OCI-LY3 (cell line): ENCODE data around the gene CYP4F3.

Experiments used
- H2AFZ ChIP-seq: fragments of 200-600, 300-600 bp; shearing (Covaris generic); 2 replicates; pipeline ENCODE4 v1.6.0; 2014; ENCODE audit warnings: antibody characterized with exemption, low read depth, low read length
- H3K27ac ChIP-seq: fragments of 200-600, 300-600 bp; sonication (generic); 2 replicates; pipeline ENCODE4 v1.5.1; 2014; ENCODE audit warnings: mild to moderate bottlenecking, low read length, moderate library complexity, mixed read lengths
- H3K27me3 ChIP-seq: fragments of 200-600, 300-600 bp; sonication (generic); 2 replicates; pipeline ENCODE4 v1.6.1; 2014; ENCODE audit warnings: low read depth, low read length, mixed read lengths
- H3K36me3 ChIP-seq: fragments of 200-600, 300-600 bp; sonication (generic); replicated peaks from 2 replicates; pipeline ENCODE3; 2014; ENCODE audit warnings: low read depth, low read length, mixed read lengths
- H3K4me1 ChIP-seq: fragments of 300-600, 200-600 bp; sonication (generic); 2 replicates; pipeline ENCODE4 v1.6.1; 2014; ENCODE audit warnings: low read length, mixed read lengths
- H3K4me2 ChIP-seq: fragments of 200-600, 300-600 bp; sonication (generic); 2 replicates; pipeline ENCODE4 v1.6.1; 2014; ENCODE audit warnings: low read length, mixed read lengths
- H3K4me3 ChIP-seq: fragments of 300-600, 200-600 bp; sonication (generic); 2 replicates; pipeline ENCODE4 v1.5.1; 2014; ENCODE audit warnings: antibody characterized with exemption, mild to moderate bottlenecking, low read length, moderate library complexity
- H3K79me2 ChIP-seq: fragments of 300-600, 200-600 bp; shearing (Covaris generic); 2 replicates; pipeline ENCODE4 v1.6.1; 2014; ENCODE audit warnings: mild to moderate bottlenecking, low read length, mixed read lengths
- H3K9ac ChIP-seq: fragments of 300-600, 200-600 bp; shearing (Covaris generic); 2 replicates; pipeline ENCODE4 v1.6.0; 2014; ENCODE audit warnings: mild to moderate bottlenecking, low read length, moderate library complexity
- H3K9me3 ChIP-seq: fragments of 200-600, 300-600 bp; shearing (Covaris generic); 2 replicates; pipeline ENCODE4 v1.6.1; 2014; ENCODE audit warnings: low read length, mixed read lengths; ENCODE audit not compliant: insufficient read depth
- H4K20me1 ChIP-seq: fragments of 200-600, 300-600 bp; sonication (generic); 2 replicates; pipeline ENCODE4 v1.6.1; 2016; ENCODE audit warnings: low read length, mixed read lengths; ENCODE audit not compliant: insufficient read depth
- EZH2phosphoT487 ChIP-seq: fragments of 200-600 bp; shearing (Covaris generic); IDR thresholded peaks from 2 replicates; pipeline ENCODE4 v1.6.1; 2018; ENCODE audit warnings: antibody characterized with exemption, mixed run types, low read depth
- TF ChIP-seq, protein P1 (sequence below): fragments of 200-600, 300-600 bp; sonication (generic); IDR thresholded peaks from 2 replicates; pipeline ENCODE4 v1.5.1; 2014; ENCODE audit warnings: antibody characterized with exemption, low read length, low read depth

Gene CYP4F3

DNA sequence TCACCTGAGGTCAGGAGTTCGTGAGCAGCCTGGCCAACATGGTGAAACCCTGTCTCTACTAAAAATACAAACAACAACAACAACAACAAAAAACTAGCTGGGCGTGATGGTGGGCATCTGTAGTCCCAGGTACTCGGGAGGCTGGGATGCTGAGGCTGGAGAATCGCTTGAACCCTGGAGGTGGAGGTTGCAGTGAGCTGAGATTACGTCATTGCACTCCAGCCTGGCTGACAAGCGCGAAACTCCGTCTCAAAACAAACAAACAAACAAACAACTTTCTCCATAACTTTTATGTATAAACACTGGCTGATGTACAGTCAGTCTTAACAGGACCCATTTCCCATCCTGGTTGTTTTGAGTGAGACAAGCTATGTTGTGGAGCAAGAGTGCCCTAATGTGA, 31.4 kb upstream of the CYP4F3 start:
- TF ChIP-seq, protein P1, sequence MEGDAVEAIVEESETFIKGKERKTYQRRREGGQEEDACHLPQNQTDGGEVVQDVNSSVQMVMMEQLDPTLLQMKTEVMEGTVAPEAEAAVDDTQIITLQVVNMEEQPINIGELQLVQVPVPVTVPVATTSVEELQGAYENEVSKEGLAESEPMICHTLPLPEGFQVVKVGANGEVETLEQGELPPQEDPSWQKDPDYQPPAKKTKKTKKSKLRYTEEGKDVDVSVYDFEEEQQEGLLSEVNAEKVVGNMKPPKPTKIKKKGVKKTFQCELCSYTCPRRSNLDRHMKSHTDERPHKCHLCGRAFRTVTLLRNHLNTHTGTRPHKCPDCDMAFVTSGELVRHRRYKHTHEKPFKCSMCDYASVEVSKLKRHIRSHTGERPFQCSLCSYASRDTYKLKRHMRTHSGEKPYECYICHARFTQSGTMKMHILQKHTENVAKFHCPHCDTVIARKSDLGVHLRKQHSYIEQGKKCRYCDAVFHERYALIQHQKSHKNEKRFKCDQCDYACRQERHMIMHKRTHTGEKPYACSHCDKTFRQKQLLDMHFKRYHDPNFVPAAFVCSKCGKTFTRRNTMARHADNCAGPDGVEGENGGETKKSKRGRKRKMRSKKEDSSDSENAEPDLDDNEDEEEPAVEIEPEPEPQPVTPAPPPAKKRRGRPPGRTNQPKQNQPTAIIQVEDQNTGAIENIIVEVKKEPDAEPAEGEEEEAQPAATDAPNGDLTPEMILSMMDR = no peak
- TF ChIP-seq EZH2phosphoT487 = no peak
- no peaks in the 10 kb centered on the region for H3K36me3 ChIP-seq
- H3K9ac ChIP-seq = no peak overlapping the region
- no peaks in the 10 kb centered on the region for H4K20me1 ChIP-seq
- H3K27me3 ChIP-seq = no peaks in the 10 kb centered on the region; the same call in 1 of the 2 replicates
- H3K79me2 ChIP-seq = no peaks in the 10 kb centered on the region
- no peak overlapping the region for H3K4me3 ChIP-seq
- no peaks in the 10 kb centered on the region for H3K4me1 ChIP-seq
- H2AFZ ChIP-seq = no peak overlapping the region
- no peak overlapping the region for H3K27ac ChIP-seq
- no peak overlapping the region for H3K4me2 ChIP-seq
- H3K9me3 ChIP-seq = no peaks in the 10 kb centered on the region

DNA sequence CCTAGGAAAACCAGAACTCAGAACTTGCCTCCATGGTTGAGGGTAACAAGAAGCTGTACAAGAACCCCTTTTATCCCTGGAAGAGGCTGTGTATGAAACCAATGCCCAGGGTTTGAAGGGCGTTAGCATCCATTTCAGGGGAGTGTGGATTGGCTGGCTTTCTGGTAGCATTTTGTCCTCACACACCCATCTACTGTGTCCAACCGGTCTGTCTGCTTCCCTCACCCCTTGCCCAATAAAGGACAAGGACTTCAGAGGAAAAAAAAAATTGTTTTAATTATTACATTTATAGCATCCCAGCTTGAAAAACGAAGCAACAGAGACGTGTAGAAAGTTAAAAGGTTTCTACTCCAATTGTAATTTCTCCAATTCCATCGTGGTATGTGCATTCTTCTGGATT, 28.4 kb upstream of the CYP4F3 start:
- H2AFZ ChIP-seq = no peak overlapping the region

DNA sequence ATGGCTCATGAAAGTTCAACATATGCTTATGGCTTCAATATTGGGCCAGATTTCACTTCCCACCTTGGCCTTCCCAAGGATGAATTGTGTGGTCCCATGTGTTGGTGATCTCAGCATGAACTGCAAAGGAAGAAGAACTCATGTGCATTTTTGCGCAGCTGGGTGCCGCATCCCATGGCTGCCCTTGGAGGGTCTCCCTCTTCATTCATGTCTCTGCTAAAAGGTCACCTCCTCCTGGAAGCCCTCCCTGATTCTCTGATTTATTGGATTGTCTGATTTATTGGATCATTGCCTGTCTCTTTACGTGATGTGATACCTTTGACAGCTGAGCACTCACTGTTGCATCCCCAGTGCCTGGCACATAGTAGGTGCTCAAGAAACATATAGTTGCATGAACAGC, 27.4 kb upstream of the CYP4F3 start:
- Histone ChIP-seq H3K4me3 (no peak overlapping the region), H3K36me3 (no peaks in the 10 kb centered on the region), H4K20me1 (no peaks in the 10 kb centered on the region; the same call in 1 of the 2 replicates), H3K4me2 (no peak overlapping the region), H3K9me3 (no peaks in the 10 kb centered on the region), H3K9ac (no peak overlapping the region), H3K27ac (no peak overlapping the region), H3K79me2 (no peaks in the 10 kb centered on the region), H3K4me1 (no peaks in the 10 kb centered on the region), H2AFZ (no peak overlapping the region), H3K27me3 (0 out of 2 replicates have a peak, but pooled peaks cover 5% of the 10 kb centered on the region)
- no peak for TF ChIP-seq EZH2phosphoT487
- TF ChIP-seq, protein P1 = no peak

More for the DNA sequence above, 28.4 kb upstream of the CYP4F3 start:
- TF ChIP-seq EZH2phosphoT487 = no peak
- TF ChIP-seq, protein P1 = no peak
- Histone ChIP-seq H3K4me2 (no peak overlapping the region), H3K27ac (no peak overlapping the region), H3K36me3 (no peaks in the 10 kb centered on the region), H3K79me2 (no peaks in the 10 kb centered on the region), H3K9ac (no peak overlapping the region), H3K4me3 (no peak overlapping the region), H3K4me1 (no peaks in the 10 kb centered on the region), H3K27me3 (0 out of 2 replicates have a peak, but pooled peaks cover 5% of the 10 kb centered on the region), H4K20me1 (no peaks in the 10 kb centered on the region; the same call in 1 of the 2 replicates), H3K9me3 (no peaks in the 10 kb centered on the region)

DNA sequence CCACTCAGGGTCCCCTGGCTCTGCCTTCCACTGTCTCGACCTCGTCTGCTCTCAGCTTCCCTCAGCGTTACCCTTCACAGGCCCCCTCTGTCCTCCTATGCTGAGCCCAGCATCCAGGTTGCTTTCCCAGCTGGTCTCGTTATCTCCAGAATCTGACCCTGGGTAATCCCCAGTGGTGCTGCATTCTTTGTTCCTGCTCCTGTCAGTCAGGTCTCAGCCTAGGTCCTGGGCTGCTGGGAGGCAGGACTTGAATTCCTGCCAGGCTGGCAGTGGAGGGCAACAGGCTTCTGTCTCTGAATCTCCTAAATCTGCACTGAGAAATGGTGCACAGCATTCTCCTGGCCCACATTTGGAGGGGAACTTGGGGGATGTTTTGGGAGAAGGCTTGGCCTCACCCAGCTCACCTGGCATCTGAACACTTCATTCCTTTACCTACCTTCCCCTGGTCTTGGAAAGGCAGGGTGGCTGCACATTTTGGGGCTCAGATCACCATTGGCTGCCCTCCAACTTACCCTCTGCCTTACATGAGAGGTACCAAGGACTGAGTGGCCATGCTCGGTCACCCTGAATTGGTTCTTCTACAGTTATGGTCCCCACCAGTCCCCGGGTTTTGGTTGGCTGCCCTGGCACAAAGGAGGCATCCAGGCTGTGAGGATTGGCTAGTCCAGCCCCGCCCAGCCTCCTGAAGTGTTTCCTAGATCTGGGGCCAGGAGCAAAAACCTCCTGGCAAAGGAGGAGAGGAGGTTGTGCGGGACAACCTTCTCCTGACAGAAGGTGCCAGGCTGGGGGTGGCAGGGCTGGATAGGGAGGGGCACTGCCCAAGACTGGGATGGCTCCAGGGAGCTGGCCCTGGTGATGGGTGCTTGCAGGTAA, 26.0 kb upstream of the CYP4F3 start, which contains the start of gene CYP4F8:
CYP4F8 (plus strand) TSS at position 712 of the 873 bp plus-strand sequence. CDS start 399 bp downstream, outside the sequence.
- H3K27me3 ChIP-seq = 0 out of 2 replicates have a peak, but pooled peaks cover 5% of the 10 kb centered on the region
- H2AFZ ChIP-seq = no peak within 1 kb of the TSS
- H3K9ac ChIP-seq = no peak within 1 kb of the TSS
- no peaks in the 10 kb centered on the region for H3K79me2 ChIP-seq
- H4K20me1 ChIP-seq = no peaks in the 10 kb centered on the region; the same call in 1 of the 2 replicates
- no peaks in the 10 kb centered on the region for H3K9me3 ChIP-seq
- H3K27ac ChIP-seq = no peak within 1 kb of the TSS
- H3K4me1 ChIP-seq = no peaks in the 10 kb centered on the region
- no peak within 1 kb of the TSS for H3K4me2 ChIP-seq
- TF ChIP-seq, protein P1 = no peak
- no peak for TF ChIP-seq EZH2phosphoT487
- H3K4me3 ChIP-seq = no peak within 1 kb of the TSS
- no peaks in the 10 kb centered on the region for H3K36me3 ChIP-seq
